Measurements from ENCODE around the gene CST1.
"Not testable (repeated sequence)": the region's sequence is repeated elsewhere in the genome, so short reads cannot be mapped to it uniquely, and the experiment has no call there.

The CST1 gene

GRCh38 chr20:23755131-23755611 is 4.4 kb upstream of the CST1 start:
- not testable (repeated sequence) for H3K36me3 ChIP-seq (ENCODE audit: insufficient read depth, low read length); H3K9ac ChIP-seq (ENCODE audit: low read depth, low read length); H3K9me3 ChIP-seq (ENCODE audit: insufficient read depth, low read depth, low read length); H3K4me1 ChIP-seq (ENCODE audit: insufficient read depth, low read length); H3K4me3 ChIP-seq (ENCODE audit: low read length)
- WGBS: 65% methylated on average over 3 of the region's 3 CpGs
- H3K27ac ChIP-seq (ENCODE audit: low read depth, low read length): peak overlapping the region; percentile 35; the same call in 1 of the 2 replicates
- peaks cover 80% of the 10 kb centered on the region for H3K27me3 ChIP-seq (ENCODE audit: insufficient read depth, low read length)

DNA sequence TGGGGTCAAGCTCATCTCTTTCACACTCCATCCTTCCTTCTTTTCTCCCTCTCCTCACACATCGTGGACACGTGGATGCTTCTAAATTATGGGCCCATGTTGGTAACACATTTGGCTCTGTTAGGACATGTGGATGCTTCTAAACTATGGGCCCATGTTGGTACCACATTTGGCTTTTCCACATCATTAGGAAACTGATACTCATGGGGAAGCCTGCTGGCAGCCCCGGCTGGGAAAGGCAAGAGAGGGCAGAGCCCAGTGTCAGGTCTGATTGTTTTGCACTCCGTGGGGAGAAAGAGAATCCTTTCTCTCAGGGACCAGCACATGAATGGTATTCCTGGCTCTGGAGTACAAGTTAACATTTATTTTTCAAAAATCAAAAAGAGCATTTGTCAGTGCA is 4.0 kb upstream of the CST1 start:
- 77% methylated on average over 4 of the region's 4 CpGs for WGBS
- no peak overlapping the region for H3K9ac ChIP-seq (ENCODE audit: low read depth, low read length)
- peaks cover 77% of the 10 kb centered on the region for H3K27me3 ChIP-seq (ENCODE audit: insufficient read depth, low read length)
- H3K9me3 ChIP-seq (ENCODE audit: insufficient read depth, low read depth, low read length): no peaks in the 10 kb centered on the region
- H3K4me1 ChIP-seq (ENCODE audit: insufficient read depth, low read length): peaks cover 10% of the 10 kb centered on the region; the same call in 1 of the 2 replicates
- H3K4me3 ChIP-seq (ENCODE audit: low read length): no peak overlapping the region
- no peaks in the 10 kb centered on the region for H3K36me3 ChIP-seq (ENCODE audit: insufficient read depth, low read length)
- no peak overlapping the region for H3K27ac ChIP-seq (ENCODE audit: low read depth, low read length)

- 96% methylated on average over 2 of the region's 2 CpGs for WGBS
- H3K4me3 ChIP-seq (ENCODE audit: low read length): no peak overlapping the region
- H3K9ac ChIP-seq (ENCODE audit: low read depth, low read length): no peak overlapping the region
- peaks cover 10% of the 10 kb centered on the region; the same call in 1 of the 2 replicates for H3K4me1 ChIP-seq (ENCODE audit: insufficient read depth, low read length)
- no peak overlapping the region for H3K27ac ChIP-seq (ENCODE audit: low read depth, low read length)
- H3K36me3 ChIP-seq (ENCODE audit: insufficient read depth, low read length): no peaks in the 10 kb centered on the region
- H3K9me3 ChIP-seq (ENCODE audit: insufficient read depth, low read depth, low read length): no peaks in the 10 kb centered on the region
- H3K27me3 ChIP-seq (ENCODE audit: insufficient read depth, low read length): peaks cover 69% of the 10 kb centered on the region
These were observed 2.9 kb upstream of the CST1 start for GRCh38 chr20:23753589-23753988.

GRCh38 chr20:23753194-23753548 is 2.4 kb upstream of the CST1 start:
- H3K4me1 ChIP-seq (ENCODE audit: insufficient read depth, low read length): peaks cover 10% of the 10 kb centered on the region; the same call in 1 of the 2 replicates
- H3K9me3 ChIP-seq (ENCODE audit: insufficient read depth, low read depth, low read length): no peaks in the 10 kb centered on the region
- H3K27me3 ChIP-seq (ENCODE audit: insufficient read depth, low read length): peaks cover 69% of the 10 kb centered on the region
- 91% methylated on average over 3 of the region's 3 CpGs for WGBS
- H3K9ac ChIP-seq (ENCODE audit: low read depth, low read length): no peak overlapping the region
- no peak overlapping the region for H3K27ac ChIP-seq (ENCODE audit: low read depth, low read length)
- H3K36me3 ChIP-seq (ENCODE audit: insufficient read depth, low read length): no peaks in the 10 kb centered on the region
- H3K4me3 ChIP-seq (ENCODE audit: low read length): no peak overlapping the region

DNA sequence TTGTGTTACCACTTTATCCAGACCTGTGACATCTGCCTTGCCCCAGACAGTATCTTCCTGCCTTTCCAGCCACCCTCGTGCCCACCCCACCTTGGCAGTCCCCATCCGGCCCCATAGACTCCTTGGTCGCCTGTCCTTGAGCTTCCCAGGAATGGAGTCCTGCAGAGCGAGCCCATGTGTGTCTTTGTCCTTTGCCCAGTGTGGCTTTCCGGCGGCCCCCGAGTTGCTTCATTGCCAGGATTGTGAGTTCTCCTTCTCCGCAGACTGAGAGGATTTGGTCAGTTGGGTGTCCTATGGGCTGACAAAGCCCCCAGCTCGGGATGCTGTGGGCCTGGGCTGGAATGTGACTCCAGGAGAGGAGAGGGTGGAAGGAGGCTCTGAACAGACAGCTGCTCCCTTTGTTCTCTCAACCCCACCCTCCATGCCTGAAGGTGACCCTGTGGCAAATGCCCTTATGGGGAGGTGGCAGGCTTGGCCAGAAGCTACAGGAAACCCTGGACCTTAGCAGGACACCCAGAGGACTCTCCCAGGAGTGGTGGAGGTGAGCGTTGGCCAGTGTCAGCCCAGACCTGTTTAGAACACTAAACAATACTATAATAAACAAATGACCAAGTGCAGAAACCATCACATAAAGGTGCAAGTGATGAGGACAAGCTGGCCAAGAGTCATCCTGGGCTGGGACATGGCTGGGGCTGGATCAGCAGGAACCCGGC is 1.9 kb upstream of the CST1 start:
- H3K9me3 ChIP-seq (ENCODE audit: insufficient read depth, low read depth, low read length): no peaks in the 10 kb centered on the region
- H3K27ac ChIP-seq (ENCODE audit: low read depth, low read length): no peak overlapping the region
- WGBS: 77% methylated on average over 11 of the region's 11 CpGs
- H3K36me3 ChIP-seq (ENCODE audit: insufficient read depth, low read length): no peaks in the 10 kb centered on the region
- H3K9ac ChIP-seq (ENCODE audit: low read depth, low read length): no peak overlapping the region
- H3K4me1 ChIP-seq (ENCODE audit: insufficient read depth, low read length): peaks cover 10% of the 10 kb centered on the region; the same call in 1 of the 2 replicates
- H3K4me3 ChIP-seq (ENCODE audit: low read length): no peak overlapping the region
- peaks cover 64% of the 10 kb centered on the region for H3K27me3 ChIP-seq (ENCODE audit: insufficient read depth, low read length)

- H3K27ac ChIP-seq (ENCODE audit: low read depth, low read length): no peak overlapping the region
- 90% methylated on average over 4 of the region's 4 CpGs for WGBS
These were observed 1.3 kb upstream of the CST1 start for GRCh38 chr20:23752019-23752418.

GRCh38 chr20:23749746-23750145 is 989 bp downstream of the CST1 start:
- no peak overlapping the region for H3K4me3 ChIP-seq (ENCODE audit: low read length)
- H3K27ac ChIP-seq (ENCODE audit: low read depth, low read length): no peak overlapping the region
- 82% methylated on average over 5 of the region's 5 CpGs for WGBS
- H3K9ac ChIP-seq (ENCODE audit: low read depth, low read length): no peak overlapping the region
- no peaks in the 10 kb centered on the region for H3K9me3 ChIP-seq (ENCODE audit: insufficient read depth, low read depth, low read length)
- H3K36me3 ChIP-seq (ENCODE audit: insufficient read depth, low read length): no peaks in the 10 kb centered on the region
- peaks cover 36% of the 10 kb centered on the region for H3K27me3 ChIP-seq (ENCODE audit: insufficient read depth, low read length)
- H3K4me1 ChIP-seq (ENCODE audit: insufficient read depth, low read length): no peaks in the 10 kb centered on the region

More at GRCh38 chr20:23752019-23752418, 1.3 kb upstream of the CST1 start:
- Histone ChIP-seq H3K9me3 (ENCODE audit: insufficient read depth, low read depth, low read length) (no peaks in the 10 kb centered on the region), H3K27me3 (ENCODE audit: insufficient read depth, low read length) (peaks cover 57% of the 10 kb centered on the region), H3K9ac (ENCODE audit: low read depth, low read length) (no peak overlapping the region), H3K4me3 (ENCODE audit: low read length) (no peak overlapping the region), H3K4me1 (ENCODE audit: insufficient read depth, low read length) (peaks cover 10% of the 10 kb centered on the region; the same call in 1 of the 2 replicates), H3K36me3 (ENCODE audit: insufficient read depth, low read length) (no peaks in the 10 kb centered on the region)

- H3K4me1 ChIP-seq (ENCODE audit: insufficient read depth, low read length); H3K9me3 ChIP-seq (ENCODE audit: insufficient read depth, low read depth, low read length); H3K4me3 ChIP-seq (ENCODE audit: low read length); H3K36me3 ChIP-seq (ENCODE audit: insufficient read depth, low read length); H3K9ac ChIP-seq (ENCODE audit: low read depth, low read length); H3K27ac ChIP-seq (ENCODE audit: low read depth, low read length): not testable (repeated sequence)
- peaks cover 29% of the 10 kb centered on the region for H3K27me3 ChIP-seq (ENCODE audit: insufficient read depth, low read length)
- WGBS: 94% methylated on average over 10 of the region's 10 CpGs
These were observed 1.8 kb downstream of the CST1 start for GRCh38 chr20:23748975-23749374.

DNA sequence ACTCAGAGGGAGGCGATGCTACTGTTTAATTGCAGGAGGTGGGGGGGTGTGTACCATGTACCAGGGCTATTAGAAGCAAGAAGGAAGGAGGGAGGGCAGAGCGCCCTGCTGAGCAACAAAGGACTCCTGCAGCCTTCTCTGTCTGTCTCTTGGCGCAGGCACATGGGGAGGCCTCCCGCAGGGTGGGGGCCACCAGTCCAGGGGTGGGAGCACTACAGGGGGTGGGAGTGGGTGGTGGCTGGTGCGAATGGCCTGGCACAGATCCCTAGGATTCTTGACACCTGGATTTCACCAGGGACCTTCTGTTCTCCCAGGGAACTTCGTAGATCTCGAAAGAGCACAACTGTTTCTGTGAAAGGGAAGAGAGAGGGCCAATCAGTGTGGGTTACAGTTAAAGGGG is 3.2 kb downstream of the CST1 start:
- H3K27me3 ChIP-seq (ENCODE audit: insufficient read depth, low read length): peaks cover 14% of the 10 kb centered on the region; the same call in 1 of the 2 replicates
- H3K36me3 ChIP-seq (ENCODE audit: insufficient read depth, low read length); H3K4me1 ChIP-seq (ENCODE audit: insufficient read depth, low read length); H3K9me3 ChIP-seq (ENCODE audit: insufficient read depth, low read depth, low read length); H3K27ac ChIP-seq (ENCODE audit: low read depth, low read length); H3K4me3 ChIP-seq (ENCODE audit: low read length); H3K9ac ChIP-seq (ENCODE audit: low read depth, low read length): not testable (repeated sequence)
- 85% methylated on average over 6 of the region's 7 CpGs for WGBS

DNA sequence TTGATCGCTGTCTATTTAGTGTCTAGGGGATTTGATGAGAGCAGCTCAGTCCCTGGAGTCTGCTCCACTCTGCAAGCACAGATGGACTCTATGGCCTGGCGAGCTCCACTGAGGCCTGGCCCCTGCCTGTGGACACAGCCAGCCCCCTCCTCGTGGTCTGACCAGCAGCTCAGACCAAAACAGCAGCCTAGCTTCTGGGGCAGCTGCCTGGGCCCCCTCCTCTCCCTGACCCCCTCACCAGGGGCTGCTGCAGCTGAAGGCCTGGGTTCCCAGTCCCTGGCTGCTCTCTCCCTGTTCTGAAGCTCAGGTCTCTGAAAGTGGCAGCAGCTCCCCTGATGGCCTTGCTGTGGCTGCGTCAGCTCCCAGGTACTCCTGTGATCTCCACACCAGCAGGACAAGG is 3.6 kb downstream of the CST1 start:
- H3K4me3 ChIP-seq (ENCODE audit: low read length); H3K36me3 ChIP-seq (ENCODE audit: insufficient read depth, low read length); H3K9me3 ChIP-seq (ENCODE audit: insufficient read depth, low read depth, low read length); H3K9ac ChIP-seq (ENCODE audit: low read depth, low read length); H3K4me1 ChIP-seq (ENCODE audit: insufficient read depth, low read length); H3K27ac ChIP-seq (ENCODE audit: low read depth, low read length); H3K27me3 ChIP-seq (ENCODE audit: insufficient read depth, low read length): not testable (repeated sequence)
- 45% methylated on average over 4 of the region's 4 CpGs for WGBS

DNA sequence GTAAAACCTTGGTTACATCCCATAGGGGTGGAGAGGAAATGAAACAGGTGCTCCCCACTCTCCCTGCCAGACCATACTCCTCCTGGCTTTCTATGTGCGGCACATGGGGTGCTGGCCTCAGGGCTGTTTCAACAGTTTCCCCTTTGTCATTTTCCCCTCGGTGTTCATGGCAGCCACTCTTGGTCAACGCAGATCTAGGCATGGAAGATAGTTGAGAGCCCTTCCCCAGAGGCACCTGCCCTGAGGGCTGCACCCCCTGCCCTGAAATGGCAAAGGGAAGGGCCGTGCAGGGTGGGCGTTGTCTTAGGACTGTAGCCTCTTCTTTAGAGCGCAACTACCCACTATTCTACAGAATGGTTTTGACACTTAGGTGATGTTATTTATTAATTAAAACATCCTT is 4.4 kb downstream of the CST1 start:
- Histone ChIP-seq H3K36me3 (ENCODE audit: insufficient read depth, low read length) (no peaks in the 10 kb centered on the region), H3K27ac (ENCODE audit: low read depth, low read length) (no peak overlapping the region), H3K4me3 (ENCODE audit: low read length) (no peak overlapping the region), H3K27me3 (ENCODE audit: insufficient read depth, low read length) (peaks cover 9% of the 10 kb centered on the region; the same call in 1 of the 2 replicates), H3K4me1 (ENCODE audit: insufficient read depth, low read length) (no peaks in the 10 kb centered on the region), H3K9me3 (ENCODE audit: insufficient read depth, low read depth, low read length) (no peaks in the 10 kb centered on the region), H3K9ac (ENCODE audit: low read depth, low read length) (no peak overlapping the region)
- 58% methylated on average over 5 of the region's 6 CpGs for WGBS

DNA sequence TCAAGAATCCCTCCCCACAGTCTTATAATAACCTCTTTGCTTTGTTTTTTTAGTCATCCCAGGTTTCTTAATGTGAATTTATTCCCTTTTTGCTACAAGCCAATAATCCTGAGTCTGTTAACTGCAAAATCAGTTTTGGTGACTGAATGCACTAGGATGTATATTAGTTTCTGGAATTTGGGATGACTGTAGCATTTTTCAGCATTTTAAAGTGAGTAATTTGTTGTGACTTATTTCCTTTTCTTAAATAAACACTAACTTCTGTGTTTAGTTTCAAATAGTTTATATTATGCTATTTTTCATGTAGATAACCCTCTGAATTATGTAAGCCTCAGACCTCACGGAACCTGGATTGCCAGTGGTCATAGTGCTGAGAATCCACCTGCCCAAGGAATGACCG is 5.5 kb downstream of the CST1 start:
- Histone ChIP-seq H3K4me1 (ENCODE audit: insufficient read depth, low read length) (no peaks in the 10 kb centered on the region), H3K9me3 (ENCODE audit: insufficient read depth, low read depth, low read length) (no peaks in the 10 kb centered on the region), H3K9ac (ENCODE audit: low read depth, low read length) (no peak overlapping the region), H3K27me3 (ENCODE audit: insufficient read depth, low read length) (peaks cover 6% of the 10 kb centered on the region; the same call in 1 of the 2 replicates), H3K36me3 (ENCODE audit: insufficient read depth, low read length) (no peaks in the 10 kb centered on the region), H3K4me3 (ENCODE audit: low read length) (no peak overlapping the region), H3K27ac (ENCODE audit: low read depth, low read length) (no peak overlapping the region)
- 98% methylated on average over 2 of the region's 2 CpGs for WGBS
